ENCODE measurements around the gene SH3TC1. TPM values are rescaled to one million over a fixed set of nuclear protein-coding genes. Genes with fewer than 3 reads are reported as not detected.

The SH3TC1 gene
- polyA plus RNA-seq, 1 experiment: 1.2 TPM

DNA sequence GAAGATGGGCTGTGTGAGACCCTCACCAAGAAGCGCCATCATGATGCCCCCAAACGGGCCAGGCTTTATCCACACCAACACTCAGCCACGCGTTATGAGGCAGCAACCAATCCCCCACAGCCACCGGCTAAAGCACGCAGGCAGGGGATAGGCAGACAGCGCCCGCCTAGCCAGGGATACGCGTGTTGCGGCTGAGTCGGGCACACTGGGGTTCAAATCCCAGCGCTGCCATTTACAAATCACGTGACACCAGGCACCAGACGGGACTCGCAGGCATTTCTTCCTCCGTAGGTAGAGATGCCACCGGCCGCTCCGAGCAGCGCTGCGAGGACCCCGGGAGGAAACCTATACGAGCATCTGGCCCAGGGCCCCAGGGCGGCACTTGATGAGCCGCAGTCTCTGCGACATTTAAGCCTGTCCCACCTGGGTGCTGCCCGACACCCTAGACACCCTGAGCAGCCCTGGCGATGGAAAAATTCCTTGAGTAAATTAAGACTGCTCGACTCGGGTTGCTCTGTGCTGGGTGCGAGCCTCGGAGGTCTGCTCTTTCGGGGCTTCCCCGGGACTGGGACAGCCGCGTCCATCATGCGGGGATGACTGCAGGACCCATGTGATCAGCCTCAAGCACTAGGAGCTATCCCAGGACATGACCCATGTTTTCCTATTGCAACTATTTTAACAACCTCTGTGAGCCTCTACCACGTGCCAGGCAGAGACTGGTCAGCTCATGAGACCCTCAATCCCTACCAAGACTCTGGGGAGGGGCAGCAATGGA lies 46.8 kb upstream of the SH3TC1 start:
- TF ChIP-seq, protein P1, sequence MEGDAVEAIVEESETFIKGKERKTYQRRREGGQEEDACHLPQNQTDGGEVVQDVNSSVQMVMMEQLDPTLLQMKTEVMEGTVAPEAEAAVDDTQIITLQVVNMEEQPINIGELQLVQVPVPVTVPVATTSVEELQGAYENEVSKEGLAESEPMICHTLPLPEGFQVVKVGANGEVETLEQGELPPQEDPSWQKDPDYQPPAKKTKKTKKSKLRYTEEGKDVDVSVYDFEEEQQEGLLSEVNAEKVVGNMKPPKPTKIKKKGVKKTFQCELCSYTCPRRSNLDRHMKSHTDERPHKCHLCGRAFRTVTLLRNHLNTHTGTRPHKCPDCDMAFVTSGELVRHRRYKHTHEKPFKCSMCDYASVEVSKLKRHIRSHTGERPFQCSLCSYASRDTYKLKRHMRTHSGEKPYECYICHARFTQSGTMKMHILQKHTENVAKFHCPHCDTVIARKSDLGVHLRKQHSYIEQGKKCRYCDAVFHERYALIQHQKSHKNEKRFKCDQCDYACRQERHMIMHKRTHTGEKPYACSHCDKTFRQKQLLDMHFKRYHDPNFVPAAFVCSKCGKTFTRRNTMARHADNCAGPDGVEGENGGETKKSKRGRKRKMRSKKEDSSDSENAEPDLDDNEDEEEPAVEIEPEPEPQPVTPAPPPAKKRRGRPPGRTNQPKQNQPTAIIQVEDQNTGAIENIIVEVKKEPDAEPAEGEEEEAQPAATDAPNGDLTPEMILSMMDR (IDR thresholded peaks at IDR 0.05; ENCODE audit: insufficient read depth, low read depth, low read length): no peak
- no peak overlapping the region for H3K4me3 ChIP-seq (ENCODE audit: low read depth, low read length)
- POLR2A ChIA-PET: no interaction called here
- no peaks in the 10 kb centered on the region for H3K36me3 ChIP-seq (ENCODE audit: control insufficient read depth, insufficient read depth, low read length)
- peaks cover 14% of the 10 kb centered on the region for H3K27me3 ChIP-seq (ENCODE audit: control insufficient read depth, insufficient read depth, low read length)
- no peak for DNase-seq (ENCODE audit: low read depth)
- CTCF ChIA-PET: no interaction called here

DNA sequence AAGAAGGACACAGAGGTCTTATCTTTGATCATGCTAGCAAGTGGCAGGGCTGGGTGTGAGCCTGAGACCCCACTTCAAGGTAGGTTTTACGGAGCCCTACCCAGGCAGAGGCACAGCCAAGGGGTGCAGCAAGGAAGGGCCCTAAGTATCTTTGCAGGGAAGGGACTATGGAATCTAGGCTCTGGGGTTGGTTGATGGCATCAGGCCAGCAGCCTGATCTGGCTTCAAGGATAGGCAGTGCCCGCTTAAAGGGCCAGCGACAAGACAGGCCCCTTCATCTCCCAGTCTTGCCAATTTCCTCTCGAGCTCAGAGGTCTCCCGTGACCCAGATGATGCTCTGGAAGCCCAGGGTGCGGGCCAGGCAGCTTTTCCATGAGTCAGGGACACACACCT lies 46.2 kb upstream of the SH3TC1 start:
- ChIA-PET POLR2A (no interaction called here), CTCF (no interaction called here)
- no peak for DNase-seq (ENCODE audit: low read depth)
- Histone ChIP-seq H3K27me3 (ENCODE audit: control insufficient read depth, insufficient read depth, low read length) (peaks cover 11% of the 10 kb centered on the region), H3K36me3 (ENCODE audit: control insufficient read depth, insufficient read depth, low read length) (no peaks in the 10 kb centered on the region), H3K4me3 (ENCODE audit: low read depth, low read length) (no peak overlapping the region)
- TF ChIP-seq, protein P1 (IDR thresholded peaks at IDR 0.05; ENCODE audit: insufficient read depth, low read depth, low read length): no peak

DNA sequence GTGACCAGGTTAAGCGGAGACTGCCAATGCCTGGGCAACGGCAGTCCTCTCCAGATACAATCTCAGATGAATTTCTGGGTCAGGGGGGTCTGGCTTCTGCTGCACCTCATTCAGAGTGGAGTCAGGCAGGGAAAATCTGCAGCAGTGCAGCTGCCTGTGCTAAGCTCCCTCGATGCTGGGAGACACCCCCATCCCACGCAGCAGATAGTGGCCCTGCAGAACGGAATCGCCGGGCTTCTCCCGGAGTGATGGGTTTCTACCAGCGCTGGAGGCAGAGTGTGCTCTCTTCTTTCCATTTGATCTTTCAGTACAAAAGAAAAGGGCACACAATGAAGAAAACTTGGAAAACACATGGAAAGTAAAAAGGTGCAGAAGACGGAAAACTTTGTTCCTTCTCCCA lies 45.6 kb upstream of the SH3TC1 start:
- TF ChIP-seq, protein P1 (IDR thresholded peaks at IDR 0.05; ENCODE audit: insufficient read depth, low read depth, low read length): no peak
- ChIA-PET CTCF (no interaction called here), POLR2A (no interaction called here)
- Histone ChIP-seq H3K4me3 (ENCODE audit: low read depth, low read length) (no peak overlapping the region), H3K27me3 (ENCODE audit: control insufficient read depth, insufficient read depth, low read length) (peaks cover 11% of the 10 kb centered on the region), H3K36me3 (ENCODE audit: control insufficient read depth, insufficient read depth, low read length) (no peaks in the 10 kb centered on the region)
- DNase-seq (ENCODE audit: low read depth): no peak

DNA sequence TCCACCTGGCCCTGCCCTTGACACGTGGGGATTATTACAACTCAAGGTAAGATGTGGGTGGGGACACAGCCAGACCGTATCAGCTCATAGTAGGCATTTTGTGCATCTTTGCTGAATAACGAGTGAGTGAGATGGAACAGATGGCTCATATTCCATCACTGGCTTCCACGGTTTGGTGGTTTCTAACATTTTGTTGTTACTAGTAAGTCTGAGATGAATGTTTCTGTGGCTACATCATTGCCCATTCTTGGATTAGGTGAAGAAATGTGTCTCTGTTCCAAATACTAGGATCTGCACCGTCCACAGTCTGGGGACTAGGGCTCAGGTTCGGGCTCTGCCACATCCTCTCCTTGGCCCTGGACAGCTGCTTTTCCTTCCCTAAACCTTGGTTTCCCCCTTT lies 44.0 kb upstream of the SH3TC1 start:
- no peak for DNase-seq (ENCODE audit: low read depth)
- ChIA-PET CTCF (no interaction called here), POLR2A (no interaction called here)
- Histone ChIP-seq H3K36me3 (ENCODE audit: control insufficient read depth, insufficient read depth, low read length) (no peaks in the 10 kb centered on the region), H3K27me3 (ENCODE audit: control insufficient read depth, insufficient read depth, low read length) (peaks cover 12% of the 10 kb centered on the region), H3K4me3 (ENCODE audit: low read depth, low read length) (no peak overlapping the region)
- TF ChIP-seq, protein P1 (IDR thresholded peaks at IDR 0.05; ENCODE audit: insufficient read depth, low read depth, low read length): no peak

DNA sequence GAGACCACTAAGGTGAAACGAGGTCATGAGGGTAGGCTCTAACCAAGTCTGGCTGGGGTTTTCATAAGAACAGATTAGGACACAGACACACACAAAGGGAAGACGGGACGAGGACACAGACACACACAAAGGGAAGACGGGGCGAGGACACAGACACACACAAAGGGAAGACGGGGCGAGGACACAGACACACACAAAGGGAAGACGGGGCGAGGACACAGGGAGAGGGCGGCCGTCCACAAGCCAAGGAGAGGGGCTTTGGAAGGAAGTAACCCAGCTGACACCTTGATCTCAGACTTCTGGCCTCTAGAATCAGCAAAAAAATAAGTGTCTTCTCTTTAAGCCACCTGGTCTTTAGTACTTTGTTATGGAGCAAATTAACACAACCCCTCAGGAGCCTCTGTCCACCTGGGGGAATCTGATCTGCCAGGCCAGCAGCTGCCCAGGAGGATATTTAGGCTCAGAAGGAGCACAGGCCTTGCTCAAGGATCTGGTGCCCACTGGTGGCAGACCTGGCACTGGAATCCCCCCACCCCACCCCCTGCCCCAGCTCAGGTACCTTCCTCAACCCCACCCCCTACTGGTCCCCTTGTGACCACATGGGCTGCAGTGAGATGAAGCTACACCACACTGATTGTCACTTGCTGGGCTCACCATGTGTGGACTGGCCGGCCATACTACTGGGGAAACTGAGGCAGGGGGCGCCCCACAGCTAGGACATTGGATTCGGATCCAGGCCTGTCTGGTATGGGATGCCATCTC lies 43.2 kb upstream of the SH3TC1 start:
- H3K36me3 ChIP-seq (ENCODE audit: control insufficient read depth, insufficient read depth, low read length): no peaks in the 10 kb centered on the region
- H3K27me3 ChIP-seq (ENCODE audit: control insufficient read depth, insufficient read depth, low read length): peaks cover 12% of the 10 kb centered on the region
- TF ChIP-seq, protein P1 (IDR thresholded peaks at IDR 0.05; ENCODE audit: insufficient read depth, low read depth, low read length): no peak
- CTCF ChIA-PET: interaction anchor here (0.9 kb wide), 1 partner anchor 21 kb away, joined by 3 read pairs; no protein-coding TSS in a partner anchor
- no peak overlapping the region for H3K4me3 ChIP-seq (ENCODE audit: low read depth, low read length)
- DNase-seq (ENCODE audit: low read depth): no peak
- POLR2A ChIA-PET: no interaction called here

Data from BJ (cell line).